HG02852 (cell line): ENCODE data around the gene ECM1.
A peak's percentile ranks its signal among the peaks of the same experiment; 100 is the strongest.

ENCODE experiments used
- ATAC-seq: cut with Tn5 transposase; IDR thresholded peaks from one replicate; pipeline ENCODE4 v1.9.1; 2021; ENCODE audit warnings: mild to moderate bottlenecking, moderate library complexity; ENCODE audit not compliant: unreplicated experiment

ECM1 gene

GRCh38 chr1:150511985-150512660 is 4.2 kb downstream of the ECM1 start:
- ATAC-seq = no peak

- no peak for ATAC-seq
These were observed 4.9 kb downstream of the ECM1 start for GRCh38 chr1:150512846-150513245.

GRCh38 chr1:150513351-150513791 is 5.5 kb downstream of the ECM1 start:
- no peak for ATAC-seq

- no peak for ATAC-seq
These were observed 6.4 kb downstream of the ECM1 start for GRCh38 chr1:150514260-150514659.

GRCh38 chr1:150514913-150515327 is 7.0 kb downstream of the ECM1 start:
- no peak for ATAC-seq

GRCh38 chr1:150515328-150516049 is 7.6 kb downstream of the ECM1 start, which contains the start of gene FALEC:
FALEC (plus strand) TSS chr1:150515752.
- peak; percentile 96 for ATAC-seq

- ATAC-seq = no peak
These were observed 8.2 kb downstream of the ECM1 start for GRCh38 chr1:150516050-150516591.

- ATAC-seq = no peak
These were observed 8.7 kb downstream of the ECM1 start for GRCh38 chr1:150516616-150517015.

- ATAC-seq = no peak
These were observed 13.5 kb downstream of the ECM1 start for GRCh38 chr1:150521196-150521968.

- no peak for ATAC-seq
These were observed 17.4 kb downstream of the ECM1 start for GRCh38 chr1:150525348-150525747.

GRCh38 chr1:150528196-150528595 is 20.3 kb downstream of the ECM1 start:
- no peak for ATAC-seq

- ATAC-seq = no peak
These were observed 21.1 kb downstream of the ECM1 start for GRCh38 chr1:150529017-150529416.

GRCh38 chr1:150530491-150531159 is 22.7 kb downstream of the ECM1 start:
- no peak for ATAC-seq

- ATAC-seq = no peak
These were observed 25.0 kb downstream of the ECM1 start for GRCh38 chr1:150532860-150533259.

GRCh38 chr1:150534002-150534401 is 26.1 kb downstream of the ECM1 start:
- no peak for ATAC-seq

GRCh38 chr1:150535511-150536287 is 27.8 kb downstream of the ECM1 start:
- ATAC-seq = no peak

- ATAC-seq = no peak
These were observed 29.2 kb downstream of the ECM1 start for GRCh38 chr1:150536836-150537731.

GRCh38 chr1:150537732-150538684 is 30.1 kb downstream of the ECM1 start:
- no peak for ATAC-seq
